Mucosa of stomach (tissue), 1 donor: Measurements from ENCODE around the gene PLAC8L1.
"Not testable (repeated sequence)": the region's sequence is repeated elsewhere in the genome, so short reads cannot be mapped to it uniquely, and the experiment has no call there.

Experiments
- H3K27me3 ChIP-seq: one replicate; pipeline ENCODE4 v1.7.0; 2013; ENCODE audit warnings: mild to moderate bottlenecking, low read length; ENCODE audit not compliant: control insufficient read depth, insufficient read depth
- H3K36me3 ChIP-seq: one replicate; pipeline ENCODE4 v1.7.0; 2013; ENCODE audit warnings: low read length; ENCODE audit not compliant: control insufficient read depth, insufficient read depth
- H3K4me1 ChIP-seq: one replicate; pipeline ENCODE4 v1.7.0; 2013; ENCODE audit warnings: mild to moderate bottlenecking, low read length; ENCODE audit not compliant: control insufficient read depth, insufficient read depth
- H3K4me3 ChIP-seq: one replicate; pipeline ENCODE4 v1.7.0; 2013; ENCODE audit warnings: low read length
- H3K9ac ChIP-seq: one replicate; pipeline ENCODE4 v1.7.0; 2013; ENCODE audit warnings: mild to moderate bottlenecking, low read length, moderate library complexity
- H3K9me3 ChIP-seq: one replicate; pipeline ENCODE4 v1.7.0; 2013; ENCODE audit warnings: mild to moderate bottlenecking, low read length, moderate library complexity; ENCODE audit not compliant: control insufficient read depth
- donor health status: Pancreatic carcinoma.

The PLAC8L1 gene

GRCh38 chr5:146105477-146105876 is at the start of gene PLAC8L1:
Gene PLAC8L1, minus strand, starts transcription at chr5:146105577. Its CDS starts 1,266 bp downstream, at chr5:146104311.
- H3K36me3 ChIP-seq = no peaks in the 10 kb centered on the region
- no peaks in the 10 kb centered on the region for H3K4me1 ChIP-seq
- no peaks in the 10 kb centered on the region for H3K9me3 ChIP-seq
- H3K27me3 ChIP-seq = no peaks in the 10 kb centered on the region
- no peak within 1 kb of the TSS for H3K9ac ChIP-seq
- H3K4me3 ChIP-seq = no peak within 1 kb of the TSS

- no peaks in the 10 kb centered on the region for H3K27me3 ChIP-seq
- H3K9ac ChIP-seq = no peak overlapping the region
- H3K9me3 ChIP-seq = no peaks in the 10 kb centered on the region
- H3K4me1 ChIP-seq = no peaks in the 10 kb centered on the region
- no peak overlapping the region for H3K4me3 ChIP-seq
- peaks cover 6% of the 10 kb centered on the region for H3K36me3 ChIP-seq
These were observed 46.6 kb upstream of the PLAC8L1 start for GRCh38 chr5:146151970-146152369.

GRCh38 chr5:146137967-146138403 is 32.6 kb upstream of the PLAC8L1 start:
- H3K9me3 ChIP-seq = no peaks in the 10 kb centered on the region
- H3K4me1 ChIP-seq = no peaks in the 10 kb centered on the region
- peaks cover 5% of the 10 kb centered on the region for H3K36me3 ChIP-seq
- H3K4me3 ChIP-seq = no peak overlapping the region
- no peaks in the 10 kb centered on the region for H3K27me3 ChIP-seq
- no peak overlapping the region for H3K9ac ChIP-seq

DNA sequence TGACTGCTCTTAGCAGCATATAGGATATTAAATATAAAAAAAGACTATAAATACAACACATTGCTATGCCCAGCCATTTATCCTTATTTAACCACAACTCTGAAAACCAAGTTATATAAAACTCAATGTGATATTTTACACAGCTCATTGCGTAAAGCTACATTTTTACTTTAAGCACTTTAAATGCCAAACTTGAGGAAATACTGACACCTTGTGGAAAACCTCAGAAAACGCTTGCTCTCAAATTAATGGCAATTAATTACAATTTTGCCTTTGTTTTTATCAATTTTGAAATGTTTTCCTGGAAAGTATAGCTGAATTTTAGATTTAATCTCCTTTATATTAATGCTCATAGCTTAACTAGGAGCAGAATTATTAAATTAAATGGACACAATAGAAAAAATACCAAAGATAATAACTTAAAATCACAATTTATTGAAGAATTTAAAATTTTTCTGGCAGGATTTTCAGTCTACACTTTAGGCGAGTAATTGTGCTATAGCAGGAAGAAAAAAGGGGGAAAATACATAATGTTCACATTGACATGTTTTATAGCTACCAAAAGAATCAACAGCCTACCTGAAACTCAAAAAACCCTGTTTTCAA is 25.2 kb upstream of the PLAC8L1 start:
- no peak overlapping the region for H3K4me3 ChIP-seq
- no peaks in the 10 kb centered on the region for H3K4me1 ChIP-seq
- H3K27me3 ChIP-seq = no peaks in the 10 kb centered on the region
- no peaks in the 10 kb centered on the region for H3K9me3 ChIP-seq
- H3K9ac ChIP-seq = no peak overlapping the region
- H3K36me3 ChIP-seq = peaks cover 12% of the 10 kb centered on the region

DNA sequence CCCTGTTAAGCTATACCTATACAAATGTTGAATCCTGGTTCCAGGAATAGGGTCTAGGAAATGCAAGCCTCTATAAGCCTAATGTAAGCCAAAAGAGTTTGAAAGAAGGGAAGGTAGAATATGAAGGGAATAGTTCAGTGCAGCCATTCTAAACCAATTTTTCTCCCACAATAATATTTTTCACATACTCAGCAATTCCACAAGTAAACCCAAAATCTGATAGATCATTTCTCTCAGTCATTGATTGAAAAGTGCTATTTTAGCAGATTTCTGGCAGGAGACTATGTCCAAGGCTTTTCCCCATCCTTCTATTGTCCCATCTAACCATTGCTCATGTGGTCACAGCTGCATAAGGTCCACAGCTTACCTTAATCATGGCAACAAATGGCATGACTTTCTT is 20.7 kb upstream of the PLAC8L1 start:
- no peaks in the 10 kb centered on the region for H3K4me1 ChIP-seq
- H3K9me3 ChIP-seq = no peaks in the 10 kb centered on the region
- no peak overlapping the region for H3K4me3 ChIP-seq
- no peaks in the 10 kb centered on the region for H3K27me3 ChIP-seq
- peaks cover 7% of the 10 kb centered on the region for H3K36me3 ChIP-seq
- no peak overlapping the region for H3K9ac ChIP-seq

GRCh38 chr5:146124580-146124979 is 19.2 kb upstream of the PLAC8L1 start:
- Histone ChIP-seq H3K27me3 (no peaks in the 10 kb centered on the region), H3K9me3 (no peaks in the 10 kb centered on the region), H3K9ac (no peak overlapping the region), H3K4me3 (no peak overlapping the region), H3K36me3 (peaks cover 7% of the 10 kb centered on the region), H3K4me1 (no peaks in the 10 kb centered on the region)

DNA sequence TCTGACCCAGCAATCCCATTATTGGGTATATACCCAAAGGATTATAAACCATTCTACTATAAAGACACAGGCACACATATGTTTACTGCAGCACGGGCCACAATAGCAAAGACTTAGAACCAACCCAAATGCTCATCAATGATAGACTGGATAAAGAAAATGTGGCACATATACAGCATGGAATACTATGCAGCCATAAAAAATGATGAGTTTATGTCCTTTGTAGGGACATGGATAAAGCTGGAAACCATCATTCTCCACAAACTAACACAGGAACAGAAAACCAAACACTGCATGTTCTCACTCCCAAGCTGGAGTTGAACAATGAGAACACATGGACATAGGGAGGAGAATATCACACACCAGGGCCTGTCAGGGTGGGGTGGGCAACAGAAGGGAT is 16.1 kb upstream of the PLAC8L1 start:
- H3K4me1 ChIP-seq, H3K9ac ChIP-seq, H3K4me3 ChIP-seq, H3K27me3 ChIP-seq, H3K36me3 ChIP-seq, H3K9me3 ChIP-seq: not testable (repeated sequence)

DNA sequence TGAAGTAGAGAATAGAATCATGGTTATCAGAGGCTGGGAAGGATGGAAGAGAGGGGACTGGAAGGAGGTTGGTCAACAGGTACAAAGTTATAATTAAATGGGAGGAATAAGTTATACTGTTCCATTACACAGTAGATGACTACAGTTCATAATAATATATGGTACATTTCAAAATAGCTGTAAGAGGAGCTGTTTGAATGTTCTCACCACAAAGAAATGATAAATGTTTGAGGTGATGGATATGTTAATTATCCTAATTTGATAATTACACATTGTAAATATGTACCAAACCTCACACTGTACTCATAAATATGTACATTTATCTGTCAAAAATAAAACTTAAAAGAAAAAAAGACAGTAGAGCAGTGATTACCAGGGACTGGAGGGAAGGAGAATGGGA is 12.9 kb upstream of the PLAC8L1 start:
- no peaks in the 10 kb centered on the region for H3K36me3 ChIP-seq
- no peak overlapping the region for H3K4me3 ChIP-seq
- no peaks in the 10 kb centered on the region for H3K4me1 ChIP-seq
- no peak overlapping the region for H3K9ac ChIP-seq
- no peaks in the 10 kb centered on the region for H3K9me3 ChIP-seq
- no peaks in the 10 kb centered on the region for H3K27me3 ChIP-seq

GRCh38 chr5:146117216-146117615 is 11.8 kb upstream of the PLAC8L1 start:
- not testable (repeated sequence) for H3K9ac ChIP-seq, H3K36me3 ChIP-seq, H3K4me1 ChIP-seq, H3K4me3 ChIP-seq, H3K9me3 ChIP-seq, H3K27me3 ChIP-seq

DNA sequence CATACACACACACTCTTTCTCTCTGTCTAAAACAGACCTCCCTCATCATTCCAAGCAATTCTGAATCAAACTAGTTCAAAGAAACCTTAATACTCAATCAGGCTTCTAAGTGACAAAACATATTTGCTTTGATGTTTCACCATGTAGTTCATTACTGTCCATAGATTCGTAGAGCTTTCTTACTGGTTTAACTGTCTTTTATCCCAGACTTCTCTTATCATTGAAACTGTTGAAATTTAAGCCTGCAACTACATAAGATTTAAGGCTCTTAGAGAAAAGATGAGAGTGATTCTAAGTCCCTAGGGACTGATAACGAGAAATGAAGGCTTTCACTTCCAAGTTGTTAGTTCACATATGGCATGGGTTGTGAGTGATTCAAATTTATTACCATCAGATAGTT is 11.0 kb upstream of the PLAC8L1 start:
- H3K9me3 ChIP-seq = no peaks in the 10 kb centered on the region
- no peaks in the 10 kb centered on the region for H3K36me3 ChIP-seq
- no peak overlapping the region for H3K9ac ChIP-seq
- H3K4me1 ChIP-seq = no peaks in the 10 kb centered on the region
- H3K4me3 ChIP-seq = no peak overlapping the region
- H3K27me3 ChIP-seq = no peaks in the 10 kb centered on the region

- no peaks in the 10 kb centered on the region for H3K36me3 ChIP-seq
These were observed 7.1 kb upstream of the PLAC8L1 start for GRCh38 chr5:146112476-146112875.

DNA sequence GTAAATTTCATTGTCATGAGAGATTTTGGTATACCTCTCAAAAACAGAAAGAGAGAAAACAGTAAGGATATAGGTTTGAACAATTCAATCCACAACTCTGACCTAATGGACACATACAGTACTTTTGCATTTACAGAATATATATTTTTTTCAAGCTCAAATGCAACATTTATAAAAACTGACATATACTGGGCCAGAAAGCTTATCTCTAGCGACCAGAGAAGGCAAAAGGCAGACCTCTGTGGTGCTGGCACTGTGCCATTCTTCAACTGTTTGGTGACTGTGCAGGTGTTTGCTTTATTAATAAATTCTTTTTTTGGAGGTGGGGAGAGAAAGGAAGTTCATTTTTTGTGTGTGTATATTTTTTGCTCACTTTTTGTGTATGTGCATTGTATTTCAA is 6.0 kb upstream of the PLAC8L1 start:
- Histone ChIP-seq H3K9ac (no peak overlapping the region), H3K27me3 (no peaks in the 10 kb centered on the region), H3K36me3 (no peaks in the 10 kb centered on the region), H3K4me3 (no peak overlapping the region), H3K4me1 (no peaks in the 10 kb centered on the region), H3K9me3 (no peaks in the 10 kb centered on the region)

More at GRCh38 chr5:146112476-146112875, 7.1 kb upstream of the PLAC8L1 start:
- Histone ChIP-seq H3K4me1 (no peaks in the 10 kb centered on the region), H3K9ac (no peak overlapping the region), H3K9me3 (no peaks in the 10 kb centered on the region), H3K4me3 (no peak overlapping the region), H3K27me3 (no peaks in the 10 kb centered on the region)

DNA sequence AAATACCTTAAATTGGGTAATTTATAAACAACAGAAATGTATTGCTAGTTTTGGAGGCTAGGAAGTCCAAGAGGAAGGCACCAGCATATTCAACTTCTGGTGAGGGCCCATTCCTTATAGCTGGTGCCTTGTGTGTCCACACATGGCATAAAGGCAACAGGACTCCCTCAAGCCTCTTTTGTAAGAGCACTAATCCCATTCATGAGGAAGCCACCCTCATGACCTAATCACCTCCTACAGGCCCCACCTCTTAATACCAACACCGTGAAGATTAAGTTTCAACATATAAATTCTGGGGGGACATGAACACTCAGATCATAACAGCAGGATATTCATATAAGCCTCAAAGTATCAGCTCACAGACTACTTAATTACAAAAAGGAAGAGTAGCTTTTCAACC is 4.0 kb upstream of the PLAC8L1 start:
- Histone ChIP-seq H3K4me1 (no peaks in the 10 kb centered on the region), H3K36me3 (no peaks in the 10 kb centered on the region)

More for the DNA sequence above, 4.0 kb upstream of the PLAC8L1 start:
- no peak overlapping the region for H3K9ac ChIP-seq
- H3K27me3 ChIP-seq = no peaks in the 10 kb centered on the region
- H3K4me3 ChIP-seq = no peak overlapping the region
- no peaks in the 10 kb centered on the region for H3K9me3 ChIP-seq
